ENCODE measurements around the gene LZTS2. TPM values are rescaled to one million over a fixed set of nuclear protein-coding genes. Genes with fewer than 3 reads are reported as not detected.
"Not testable (repeated sequence)": the region's sequence is repeated elsewhere in the genome, so short reads cannot be mapped to it uniquely, and the experiment has no call there.

The LZTS2 gene
- total RNA-seq, 2 experiments from 2014 or later, result 12.0 to 12.5 TPM

DNA sequence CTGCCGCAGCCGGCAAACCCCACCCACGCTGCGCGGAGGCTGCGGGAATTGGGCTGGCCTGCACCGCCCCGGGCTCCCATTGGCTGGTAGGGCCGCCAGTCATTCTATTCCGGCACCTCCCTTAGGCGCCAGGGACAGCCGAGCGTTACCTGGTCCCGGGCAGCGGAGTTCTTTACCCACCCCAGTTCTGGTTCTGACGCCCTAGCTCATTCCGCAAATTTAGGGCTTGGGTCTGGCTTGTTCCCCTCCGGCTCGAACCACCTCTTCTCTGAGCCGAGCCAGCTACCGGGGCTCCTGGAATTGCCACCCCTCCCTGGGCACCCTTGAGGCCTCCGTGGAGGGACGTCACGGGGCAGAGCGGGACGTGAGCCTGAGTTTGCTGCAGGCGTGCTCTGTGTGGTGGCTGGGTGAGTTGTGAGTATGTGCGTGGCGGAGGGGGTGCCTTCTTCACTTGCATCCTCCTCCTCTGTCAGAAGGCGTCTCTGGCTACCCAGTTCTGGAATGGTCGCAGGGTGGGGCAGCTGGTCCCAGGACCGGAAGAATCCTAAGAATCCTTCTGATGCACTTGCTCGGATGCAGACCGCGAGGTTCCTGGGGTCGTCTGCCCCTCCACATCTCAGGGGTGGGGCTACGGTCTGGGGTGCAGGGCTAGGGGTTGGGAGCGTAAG, 31.7 kb downstream of the LZTS2 start, which contains the start of the genes PDZD7 and SFXN3:
Gene PDZD7 (minus strand): TSS at position 2 of the 668 bp plus-strand sequence. CDS start 910 bp downstream, outside the sequence.
Gene SFXN3 (plus strand): TSS at position 107 of the 668 bp plus-strand sequence. CDS start 3,461 bp downstream, outside the sequence.
- ChIA-PET CTCF (interaction anchor here (0.6 to 28.4 kb wide), 16 partner anchors 11 to 752 kb away, joined by 3 to 559 read pairs (median 4); partner anchors contain the start of genes KAZALD1, LZTS2 and NPM3), POLR2A (interaction anchor here (0.9 to 3.0 kb wide), 9 partner anchors 11 to 45 kb away, joined by 3 to 14 read pairs (median 5); partner anchors contain the start of genes KAZALD1 and LZTS2)
- Mint-ChIP-seq H3K4me3 (peak within 1 kb of the TSS; percentile 79), H3K36me3 (peaks cover 6% of the 10 kb centered on the region), H3K4me1 (ENCODE audit: low read depth) (peaks cover 17% of the 10 kb centered on the region), H3K27me3 (no peaks in the 10 kb centered on the region), H3K9me3 (no peaks in the 10 kb centered on the region), H3K27ac (peak within 1 kb of the TSS; percentile 84)
- peak; percentile 98 for DNase-seq
- intact Hi-C loops (cut with micrococcal nuclease), result loop anchor here (2.0 to 5.0 kb wide), 2 partner anchors 18 to 119 kb away; partner anchors contain the start of gene SLF2

DNA sequence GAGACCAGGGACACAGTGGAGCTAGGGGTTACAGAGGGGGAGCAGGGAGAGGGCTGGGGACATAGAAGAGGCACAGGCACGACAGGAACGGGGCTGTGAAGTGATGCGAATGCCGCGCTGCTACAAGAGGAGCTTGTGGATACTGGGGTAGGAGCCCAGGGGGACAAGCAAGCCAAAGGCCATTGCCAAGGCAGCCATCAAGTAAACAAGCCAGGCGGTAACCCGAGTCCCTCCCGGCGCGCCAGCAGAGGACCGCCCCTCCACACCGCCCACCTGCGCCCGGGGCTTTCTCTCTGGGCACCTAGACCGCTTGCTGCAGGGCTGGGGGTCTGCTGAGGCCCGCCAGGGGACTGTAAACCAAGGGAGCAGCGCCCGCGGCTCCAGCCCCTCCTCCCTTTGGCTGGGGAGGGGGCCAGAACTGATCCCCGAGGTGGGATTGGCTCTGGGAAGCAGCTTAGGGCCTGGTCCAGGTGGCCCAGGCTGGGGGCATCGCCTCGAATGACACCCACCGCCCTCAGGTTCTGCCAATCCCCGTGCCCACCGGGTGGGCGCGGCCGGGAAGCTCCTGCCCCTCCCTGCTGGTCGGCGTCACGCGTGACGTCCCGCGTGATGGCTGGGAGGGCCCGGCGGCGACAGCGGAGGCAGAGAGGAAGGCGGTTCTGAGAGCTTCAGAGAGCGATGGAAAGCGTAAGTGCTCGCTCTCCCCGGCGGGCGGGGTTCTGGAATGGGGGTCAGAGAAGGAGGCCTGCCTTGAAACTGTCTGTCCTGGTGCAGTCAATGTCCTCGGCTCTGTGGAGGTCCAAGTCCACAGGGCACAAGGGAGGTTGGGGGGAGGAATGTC, 32.4 kb downstream of the LZTS2 start:
- Mint-ChIP-seq H3K27me3 (no peaks in the 10 kb centered on the region), H3K4me3 (peak overlapping the region; percentile 79), H3K4me1 (ENCODE audit: low read depth) (peaks cover 17% of the 10 kb centered on the region), H3K27ac (peak overlapping the region; percentile 88), H3K9me3 (no peaks in the 10 kb centered on the region), H3K36me3 (peaks cover 6% of the 10 kb centered on the region)
- intact Hi-C loops (cut with micrococcal nuclease), result loop anchor here (1.0 to 5.0 kb wide), 5 partner anchors 10 to 120 kb away; partner anchors contain the start of gene SLF2
- POLR2A ChIA-PET, result interaction anchor here (0.9 to 3.0 kb wide), 9 partner anchors 10 to 45 kb away, joined by 3 to 14 read pairs (median 5); partner anchors contain the start of genes KAZALD1 and LZTS2
- CTCF ChIA-PET, result interaction anchor here (0.7 to 28.4 kb wide), 9 partner anchors 10 to 130 kb away, joined by 3 to 559 read pairs (median 25); partner anchors contain the start of genes KAZALD1 and LZTS2
- DNase-seq, result peak; percentile 86

DNA sequence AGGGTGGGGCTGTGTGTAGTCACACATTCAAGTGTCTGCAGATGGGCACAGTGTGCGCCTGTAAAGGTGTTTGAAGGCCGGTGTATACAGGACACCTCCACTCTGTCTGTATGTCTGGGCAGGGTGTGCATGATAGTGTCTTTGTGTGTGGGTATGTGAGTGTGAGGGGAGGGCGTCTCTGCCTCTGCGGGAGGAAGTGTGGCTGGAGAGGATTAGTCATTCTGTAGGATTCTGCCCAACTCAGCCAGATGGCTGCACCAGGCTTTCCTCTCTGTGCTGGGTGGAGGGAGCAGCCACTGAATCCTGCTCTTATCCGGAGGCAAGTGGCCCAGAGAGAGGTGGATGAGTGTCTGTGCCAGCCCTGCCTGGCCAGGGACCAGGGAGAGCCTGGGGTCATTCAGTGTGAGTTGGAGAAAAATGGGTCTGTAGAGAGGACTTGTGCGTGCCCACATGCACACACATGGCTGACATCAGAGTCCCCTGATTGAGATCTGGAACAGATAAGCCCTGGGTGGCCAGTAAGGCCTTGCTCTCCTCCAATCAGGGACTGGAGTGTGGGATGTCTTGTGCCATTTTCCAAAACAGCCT, 33.1 kb downstream of the LZTS2 start:
- peak overlapping the region; percentile 79 for H3K4me3 Mint-ChIP-seq
- H3K27me3 Mint-ChIP-seq, result no peaks in the 10 kb centered on the region
- peaks cover 8% of the 10 kb centered on the region for H3K36me3 Mint-ChIP-seq
- no peaks in the 10 kb centered on the region for H3K9me3 Mint-ChIP-seq
- H3K4me1 Mint-ChIP-seq (ENCODE audit: low read depth), result peaks cover 17% of the 10 kb centered on the region
- intact Hi-C loops (cut with micrococcal nuclease), result loop anchor here (1.0 to 5.0 kb wide), 4 partner anchors 10 to 120 kb away; partner anchors contain the start of gene SLF2
- ChIA-PET POLR2A (interaction anchor here (0.6 to 3.0 kb wide), 7 partner anchors 10 to 36 kb away, joined by 3 to 14 read pairs (median 5); partner anchors contain the start of gene KAZALD1), CTCF (interaction anchor here (1.7 to 28.4 kb wide), 7 partner anchors 9 to 129 kb away, joined by 6 to 559 read pairs (median 28); partner anchors contain the start of gene KAZALD1)
- peak overlapping the region; percentile 88 for H3K27ac Mint-ChIP-seq
- DNase-seq, result peak; percentile 79

DNA sequence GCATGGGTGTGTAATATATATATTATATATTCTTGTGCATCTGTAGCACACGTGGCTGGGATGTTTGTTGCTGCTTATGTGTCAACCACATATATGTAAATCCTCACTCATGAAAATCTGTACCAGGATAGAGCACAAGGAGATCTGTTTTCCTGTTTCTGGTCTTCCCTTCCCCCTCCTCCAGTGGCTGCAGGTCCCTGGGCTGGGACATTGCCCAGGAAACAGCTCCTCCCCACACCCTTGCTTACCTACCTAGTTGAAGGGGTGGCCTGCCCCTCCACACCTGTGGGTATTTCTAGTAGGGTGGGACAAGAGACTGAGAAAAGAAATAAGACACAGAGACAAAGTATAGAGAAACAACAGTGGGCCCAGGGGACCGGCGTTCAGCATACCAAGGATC, 33.7 kb downstream of the LZTS2 start:
- Mint-ChIP-seq H3K4me1 (ENCODE audit: low read depth) (peaks cover 17% of the 10 kb centered on the region), H3K9me3 (no peaks in the 10 kb centered on the region), H3K27ac (no peak overlapping the region), H3K36me3 (peaks cover 8% of the 10 kb centered on the region), H3K27me3 (no peaks in the 10 kb centered on the region), H3K4me3 (peak overlapping the region; percentile 9)
- ChIA-PET CTCF (interaction anchor here (3.6 to 28.4 kb wide), 4 partner anchors 9 to 36 kb away, joined by 28 to 559 read pairs (median 91); partner anchors contain the start of gene KAZALD1), POLR2A (interaction anchor here (0.6 kb wide), 1 partner anchor 16 kb away, joined by 3 read pairs; no protein-coding TSS in a partner anchor)
- no peak for DNase-seq
- intact Hi-C loops (cut with micrococcal nuclease), result loop anchor here (5.0 kb wide), 1 partner anchor 121 kb away; the partner anchor contains the start of gene SLF2

DNA sequence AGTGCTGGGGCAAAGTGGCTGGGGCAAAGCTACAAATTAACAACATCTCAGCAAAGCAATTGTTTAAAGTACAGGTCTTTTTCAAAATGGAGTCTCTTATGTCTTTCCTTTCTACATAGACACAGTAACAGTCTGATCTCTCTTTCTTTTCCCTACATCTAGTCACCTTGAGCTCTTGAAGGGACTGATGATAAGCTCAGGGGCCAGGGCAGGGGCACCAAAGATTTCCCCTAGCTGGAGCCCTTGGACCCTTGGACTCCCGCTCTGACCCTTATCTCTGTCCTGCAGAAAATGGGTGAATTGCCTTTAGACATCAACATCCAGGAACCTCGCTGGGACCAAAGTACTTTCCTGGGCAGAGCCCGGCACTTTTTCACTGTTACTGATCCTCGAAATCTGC, 34.8 kb downstream of the LZTS2 start:
- H3K27me3 Mint-ChIP-seq, H3K27ac Mint-ChIP-seq, H3K36me3 Mint-ChIP-seq, H3K4me3 Mint-ChIP-seq, DNase-seq, H3K9me3 Mint-ChIP-seq: not testable (repeated sequence)
- intact Hi-C loops (cut with micrococcal nuclease), result loop anchor here (5.0 kb wide), 1 partner anchor 122 kb away; the partner anchor contains the start of gene SLF2
- ChIA-PET CTCF (interaction anchor here (1.1 to 28.4 kb wide), 5 partner anchors 9 to 30 kb away, joined by 3 to 559 read pairs (median 5); partner anchors contain the start of gene KAZALD1), POLR2A (interaction anchor here (0.6 kb wide), 1 partner anchor 986 kb away, joined by 4 read pairs; no protein-coding TSS in a partner anchor)
- H3K4me1 Mint-ChIP-seq (ENCODE audit: low read depth), result peaks cover 17% of the 10 kb centered on the region

DNA sequence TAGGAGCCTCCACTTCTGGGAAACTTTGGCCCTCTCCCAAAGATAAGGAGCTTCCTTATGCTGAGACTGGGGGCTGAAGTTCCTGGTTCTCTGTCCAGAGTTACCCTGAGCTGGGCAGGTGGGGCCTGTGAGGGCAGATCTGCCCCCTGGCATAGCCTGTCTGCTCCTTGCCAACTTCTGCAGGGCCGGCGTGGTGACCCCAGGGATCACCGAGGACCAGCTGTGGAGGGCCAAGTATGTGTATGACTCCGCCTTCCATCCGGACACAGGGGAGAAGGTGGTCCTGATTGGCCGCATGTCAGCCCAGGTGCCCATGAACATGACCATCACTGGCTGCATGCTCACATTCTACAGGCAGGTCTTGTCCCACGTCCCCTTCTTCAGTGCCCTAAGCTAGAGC, 35.7 kb downstream of the LZTS2 start:
- CTCF ChIA-PET, result interaction anchor here (0.7 to 28.4 kb wide), 5 partner anchors 8 to 37 kb away, joined by 3 to 559 read pairs (median 5); partner anchors contain the start of gene KAZALD1
- no peak overlapping the region for H3K27ac Mint-ChIP-seq
- H3K27me3 Mint-ChIP-seq, result no peaks in the 10 kb centered on the region
- no peak for DNase-seq
- no peak overlapping the region for H3K4me3 Mint-ChIP-seq
- intact Hi-C loops (cut with micrococcal nuclease), result no loop called here
- POLR2A ChIA-PET, result no interaction called here
- peaks cover 17% of the 10 kb centered on the region for H3K4me1 Mint-ChIP-seq (ENCODE audit: low read depth)
- peaks cover 8% of the 10 kb centered on the region for H3K36me3 Mint-ChIP-seq
- H3K9me3 Mint-ChIP-seq, result no peaks in the 10 kb centered on the region

DNA sequence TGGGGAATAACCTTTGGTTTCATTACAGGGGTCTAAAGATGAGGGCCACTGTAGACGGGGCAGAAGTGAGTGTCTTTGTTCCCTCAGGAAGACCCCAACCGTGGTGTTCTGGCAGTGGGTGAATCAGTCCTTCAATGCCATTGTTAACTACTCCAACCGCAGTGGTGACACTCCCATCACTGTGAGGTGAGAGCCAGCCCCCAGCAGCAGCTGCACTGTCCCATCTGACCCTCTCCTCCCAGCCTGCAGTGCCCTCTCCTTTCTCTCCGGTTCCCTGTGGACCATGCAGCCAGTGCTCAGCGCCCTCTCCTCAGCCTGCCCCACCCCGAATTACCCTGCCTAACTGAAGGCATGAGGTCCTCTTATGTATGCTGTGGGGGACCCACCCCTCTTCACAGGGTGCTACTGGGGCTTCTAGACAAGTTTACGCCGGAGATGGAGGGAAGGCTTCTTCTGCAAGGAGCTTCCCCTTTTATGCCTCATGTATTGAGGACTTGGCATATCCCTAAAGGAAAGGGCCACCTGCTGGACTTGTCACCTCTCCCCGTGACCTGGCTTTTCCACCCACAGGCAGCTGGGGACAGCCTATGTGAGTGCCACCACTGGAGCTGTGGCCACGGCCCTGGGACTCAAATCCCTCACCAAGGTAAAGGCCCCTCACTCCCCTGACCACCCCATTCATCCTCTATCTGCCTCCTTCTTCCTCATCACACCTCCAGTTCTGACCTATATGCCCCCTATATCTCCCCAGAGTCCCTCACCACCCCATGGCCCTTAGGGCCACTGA, 36.5 kb downstream of the LZTS2 start:
- ChIA-PET CTCF (interaction anchor here (0.7 to 28.4 kb wide), 4 partner anchors 14 to 38 kb away, joined by 3 to 559 read pairs (median 72); partner anchors contain the start of gene KAZALD1), POLR2A (no interaction called here)
- intact Hi-C loops (cut with micrococcal nuclease), result no loop called here
- H3K27me3 Mint-ChIP-seq, result no peaks in the 10 kb centered on the region
- no peak overlapping the region for H3K4me3 Mint-ChIP-seq
- H3K9me3 Mint-ChIP-seq, result no peaks in the 10 kb centered on the region
- H3K36me3 Mint-ChIP-seq, result peaks cover 9% of the 10 kb centered on the region
- H3K4me1 Mint-ChIP-seq (ENCODE audit: low read depth), result peaks cover 15% of the 10 kb centered on the region
- H3K27ac Mint-ChIP-seq, result no peak overlapping the region
- DNase-seq, result no peak

DNA sequence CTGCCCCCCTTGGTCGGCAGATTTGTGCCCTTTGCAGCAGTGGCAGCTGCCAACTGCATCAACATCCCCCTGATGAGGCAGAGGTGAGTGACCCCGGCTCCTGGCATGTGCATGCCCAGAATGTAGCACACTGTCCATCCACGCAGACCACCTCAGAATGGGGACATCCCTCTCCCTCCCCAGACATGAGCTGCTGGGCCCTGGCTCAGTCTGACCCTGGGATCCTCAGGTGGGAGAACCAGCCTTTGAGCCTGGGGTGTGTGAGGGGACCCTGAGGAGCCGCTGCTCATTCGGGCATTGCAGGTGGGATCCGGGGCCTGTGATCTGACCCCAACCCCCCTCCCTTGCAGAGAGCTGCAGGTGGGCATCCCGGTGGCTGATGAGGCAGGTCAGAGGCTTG, 37.1 kb downstream of the LZTS2 start:
- Mint-ChIP-seq H3K36me3 (peaks cover 9% of the 10 kb centered on the region), H3K9me3 (no peaks in the 10 kb centered on the region), H3K4me3 (no peak overlapping the region), H3K27me3 (no peaks in the 10 kb centered on the region), H3K4me1 (ENCODE audit: low read depth) (peaks cover 17% of the 10 kb centered on the region), H3K27ac (no peak overlapping the region)
- DNase-seq, result no peak
- ChIA-PET CTCF (interaction anchor here (1.6 to 28.4 kb wide), 3 partner anchors 14 to 28 kb away, joined by 7 to 559 read pairs (median 137); partner anchors contain the start of gene KAZALD1), POLR2A (no interaction called here)
- intact Hi-C loops (cut with micrococcal nuclease), result no loop called here

DNA sequence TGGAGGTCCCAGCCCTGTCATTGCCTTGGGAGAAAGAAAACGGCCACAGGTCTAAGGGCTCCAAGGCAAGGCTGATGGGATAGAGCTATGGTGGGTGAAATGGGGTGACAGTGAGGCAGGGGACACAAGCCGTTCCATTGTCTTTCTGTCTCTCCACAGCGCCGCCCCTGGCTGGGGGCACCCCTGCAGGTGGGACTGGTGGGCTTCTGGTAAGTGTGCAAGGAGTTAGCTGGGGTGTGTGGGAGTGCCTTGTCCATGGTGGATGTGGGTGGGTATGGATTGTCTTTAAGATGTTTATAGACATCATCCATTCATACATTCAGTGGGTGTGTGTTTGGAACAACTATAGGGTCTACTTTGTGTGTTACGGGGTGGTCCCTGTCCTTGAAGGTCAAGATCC, 38.9 kb downstream of the LZTS2 start:
- no peak overlapping the region for H3K27ac Mint-ChIP-seq
- DNase-seq, result no peak
- H3K9me3 Mint-ChIP-seq, result no peaks in the 10 kb centered on the region
- H3K27me3 Mint-ChIP-seq, result no peaks in the 10 kb centered on the region
- ChIA-PET POLR2A (no interaction called here), CTCF (interaction anchor here (1.0 to 28.4 kb wide), 3 partner anchors 13 to 102 kb away, joined by 3 to 559 read pairs (median 56); partner anchors contain the start of gene KAZALD1)
- H3K36me3 Mint-ChIP-seq, result peaks cover 9% of the 10 kb centered on the region
- H3K4me1 Mint-ChIP-seq (ENCODE audit: low read depth), result peaks cover 25% of the 10 kb centered on the region
- no peak overlapping the region for H3K4me3 Mint-ChIP-seq
- intact Hi-C loops (cut with micrococcal nuclease), result no loop called here

DNA sequence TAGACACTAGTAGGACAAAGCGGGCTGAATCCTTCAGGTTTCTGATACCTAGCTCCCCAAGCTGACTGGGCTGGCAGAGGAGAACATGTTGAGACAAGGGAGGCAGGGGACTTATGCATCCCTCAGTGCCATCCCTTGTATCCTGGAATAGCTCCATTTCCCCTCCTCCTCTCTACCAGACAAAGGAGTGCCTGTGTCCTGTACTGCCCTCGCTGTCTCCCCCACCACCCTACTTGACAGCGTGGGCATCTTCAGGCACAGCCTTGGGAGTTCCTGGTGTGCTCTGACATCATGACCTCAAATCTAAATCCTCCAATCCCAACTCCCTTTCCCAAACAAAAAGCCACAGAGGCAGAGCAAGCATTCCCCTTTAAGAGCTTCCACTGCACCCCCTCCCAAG, 40.5 kb downstream of the LZTS2 start:
- ChIA-PET POLR2A (no interaction called here), CTCF (interaction anchor here (0.7 to 28.4 kb wide), 5 partner anchors 8 to 102 kb away, joined by 4 to 559 read pairs (median 45); partner anchors contain the start of genes KAZALD1, PDZD7 and SFXN3)
- intact Hi-C loops (cut with micrococcal nuclease), result loop anchor here (5.0 kb wide), 1 partner anchor 102 kb away; no protein-coding TSS in a partner anchor
- H3K27ac Mint-ChIP-seq, result no peak overlapping the region
- peaks cover 21% of the 10 kb centered on the region for H3K4me1 Mint-ChIP-seq (ENCODE audit: low read depth)
- no peaks in the 10 kb centered on the region for H3K9me3 Mint-ChIP-seq
- no peaks in the 10 kb centered on the region for H3K27me3 Mint-ChIP-seq
- peaks cover 7% of the 10 kb centered on the region for H3K36me3 Mint-ChIP-seq
- no peak overlapping the region for H3K4me3 Mint-ChIP-seq
- DNase-seq, result no peak

Data from activated CD4-positive, alpha-beta memory T cell treated with anti-CD3 and anti-CD28 coated beads for 36 hours (primary cell).